BLaER1 treated with 17β-estradiol and CSF1 and Interleukin-3, amounts not matched to agents 10 nM and 100 nM (cell line): Measurements from ENCODE around the gene HMGCS1.
"Not testable (repeated sequence)": the region's sequence is repeated elsewhere in the genome, so short reads cannot be mapped to it uniquely, and the experiment has no call there.

Source experiments
- H3K27ac ChIP-seq, 11 experiments: shearing (Covaris generic); formaldehyde crosslinking; 2 replicates each; pipeline ENCODE4 v1.8.1; 2022
- H3K27me3 ChIP-seq, 11 experiments: shearing (Covaris generic); formaldehyde crosslinking; 2 replicates each; pipeline ENCODE4 v1.8.1; 2022
- H3K36me3 ChIP-seq, 11 experiments: shearing (Covaris generic); formaldehyde crosslinking; 2 replicates each; pipeline ENCODE4 v1.8.1; 2022
- H3K4me1 ChIP-seq, 10 experiments: shearing (Covaris generic); formaldehyde crosslinking; 2 replicates each; pipeline ENCODE4 v1.8.1; 2022
- H3K4me2 ChIP-seq, 11 experiments: shearing (Covaris generic); formaldehyde crosslinking; 2 replicates each; pipeline ENCODE4 v1.8.1; 2022
- H3K4me3 ChIP-seq, 10 experiments: shearing (Covaris generic); formaldehyde crosslinking; 2 replicates each; pipeline ENCODE4 v1.8.1; 2022
- H3K9ac ChIP-seq, 11 experiments: shearing (Covaris generic); formaldehyde crosslinking; 2 replicates each; pipeline ENCODE4 v1.8.1; 2022
- H3K9me3 ChIP-seq, 11 experiments: shearing (Covaris generic); formaldehyde crosslinking; replicated peaks in 1 of 11; 2 replicates each; pipeline ENCODE4 v1.8.1; 2022
- H4K20me1 ChIP-seq, 11 experiments: shearing (Covaris generic); formaldehyde crosslinking; 2 replicates each; pipeline ENCODE4 v1.8.1; 2022
- Cebpa-rat ChIP-seq, 11 experiments: shearing (Covaris generic); IDR thresholded peaks; 2 replicates each; pipeline ENCODE4 v1.8.1; 2022

The HMGCS1 gene

DNA sequence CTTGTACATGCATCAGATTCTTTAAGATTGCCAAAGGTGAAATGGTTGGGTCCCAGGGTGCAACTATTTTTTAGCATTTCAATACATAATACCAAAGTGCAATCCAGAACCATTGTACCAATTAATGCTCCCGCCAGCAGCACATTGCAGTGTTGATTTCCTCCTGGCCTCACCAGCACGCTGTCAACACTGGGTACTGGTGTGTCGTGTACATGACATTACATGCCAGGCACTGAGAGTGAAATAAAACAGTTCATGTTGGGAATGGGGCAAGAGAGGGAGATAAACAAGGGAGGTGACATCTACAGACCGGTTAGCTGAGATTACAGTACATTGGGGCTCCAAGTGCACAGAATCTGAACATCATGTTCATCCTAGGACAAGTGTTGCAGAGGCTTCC lies 37.8 kb downstream of the HMGCS1 start:
- H3K9me3 ChIP-seq, result 0 out of 22 replicates have a peak, but pooled peaks cover 0 to 3% (median 0%) of the 10 kb centered on the region in 11 experiments
- H3K4me2 ChIP-seq, result no peak overlapping the region
- H3K27ac ChIP-seq, result no peak overlapping the region
- H3K27me3 ChIP-seq, result no peaks in the 10 kb centered on the region
- H3K4me3 ChIP-seq, result no peak overlapping the region
- H4K20me1 ChIP-seq, result no peaks in the 10 kb centered on the region
- H3K9ac ChIP-seq, result no peak overlapping the region
- H3K36me3 ChIP-seq, result no peaks in the 10 kb centered on the region
- TF ChIP-seq Cebpa-rat (IDR thresholded peaks at IDR 0.05), result no peak
- peaks cover 0 to 7% (median 0%) of the 10 kb centered on the region in 10 experiments; a peak in 1 of 20 replicates for H3K4me1 ChIP-seq

GRCh38 chr5:43274435-43275114 lies 38.6 kb downstream of the HMGCS1 start:
- Histone ChIP-seq H3K4me1 (peaks cover 0 to 7% (median 0%) of the 10 kb centered on the region in 10 experiments; a peak in 1 of 20 replicates), H3K9me3 (peaks cover 0 to 6% (median 0%) of the 10 kb centered on the region in 11 experiments; a peak in 1 of 22 replicates), H3K27ac (no peak overlapping the region), H3K9ac (no peak overlapping the region), H3K4me3 (no peak overlapping the region), H3K4me2 (no peak overlapping the region), H3K27me3 (no peaks in the 10 kb centered on the region), H3K36me3 (no peaks in the 10 kb centered on the region), H4K20me1 (no peaks in the 10 kb centered on the region)
- TF ChIP-seq Cebpa-rat (IDR thresholded peaks at IDR 0.05), result no peak

DNA sequence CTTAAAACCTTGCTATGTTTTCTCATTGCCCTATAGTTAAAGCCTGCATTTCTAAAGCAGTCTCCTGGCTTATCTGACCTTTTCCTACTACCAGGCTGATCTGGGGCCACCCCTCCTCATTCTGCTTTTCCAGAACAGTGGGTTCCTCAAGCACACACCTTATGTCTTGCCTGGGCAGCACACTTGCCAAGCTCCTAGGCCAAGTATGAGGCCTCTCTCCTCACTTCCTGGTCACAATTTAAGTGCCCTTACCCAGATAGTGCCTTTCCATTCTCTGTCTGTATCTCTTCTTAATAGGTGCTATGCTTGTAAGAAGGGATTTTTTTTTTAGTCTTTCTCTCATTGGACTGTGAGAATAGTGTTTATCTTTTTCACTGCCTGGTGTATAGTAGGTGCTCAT lies 39.7 kb downstream of the HMGCS1 start:
- Histone ChIP-seq H3K4me3 (no peak overlapping the region), H3K36me3 (no peaks in the 10 kb centered on the region), H3K9me3 (peaks cover 0 to 9% (median 0%) of the 10 kb centered on the region in 11 experiments; a peak in 3 of 22 replicates), H3K27ac (no peak overlapping the region), H3K9ac (no peak overlapping the region), H3K4me1 (peaks cover 0 to 7% (median 0%) of the 10 kb centered on the region in 10 experiments; a peak in 1 of 20 replicates), H3K4me2 (no peak overlapping the region), H3K27me3 (no peaks in the 10 kb centered on the region), H4K20me1 (no peaks in the 10 kb centered on the region)
- no peak for TF ChIP-seq Cebpa-rat (IDR thresholded peaks at IDR 0.05)

GRCh38 chr5:43270645-43271044 lies 42.6 kb downstream of the HMGCS1 start:
- no peaks in the 10 kb centered on the region for H3K27me3 ChIP-seq
- no peak for TF ChIP-seq Cebpa-rat (IDR thresholded peaks at IDR 0.05)
- H3K4me1 ChIP-seq, result peaks cover 0 to 7% (median 0%) of the 10 kb centered on the region in 10 experiments; a peak in 1 of 20 replicates
- no peak overlapping the region for H3K4me3 ChIP-seq
- peaks cover 0 to 20% (median 4%) of the 10 kb centered on the region in 11 experiments; a peak in 5 of 22 replicates for H3K9me3 ChIP-seq
- no peak overlapping the region for H3K4me2 ChIP-seq
- no peaks in the 10 kb centered on the region for H3K36me3 ChIP-seq
- no peaks in the 10 kb centered on the region for H4K20me1 ChIP-seq
- H3K27ac ChIP-seq, result no peak overlapping the region
- H3K9ac ChIP-seq, result no peak overlapping the region

- H3K36me3 ChIP-seq, result no peaks in the 10 kb centered on the region
- no peak overlapping the region for H3K4me3 ChIP-seq
- TF ChIP-seq Cebpa-rat (IDR thresholded peaks at IDR 0.05), result no peak
- no peak overlapping the region for H3K9ac ChIP-seq
- no peaks in the 10 kb centered on the region for H4K20me1 ChIP-seq
- H3K4me2 ChIP-seq, result no peak overlapping the region
- H3K27ac ChIP-seq, result no peak overlapping the region
- H3K9me3 ChIP-seq, result peaks cover 0 to 20% (median 4%) of the 10 kb centered on the region in 11 experiments; a peak in 5 of 22 replicates
- no peaks in the 10 kb centered on the region for H3K27me3 ChIP-seq
- H3K4me1 ChIP-seq, result peaks cover 0 to 7% (median 0%) of the 10 kb centered on the region in 10 experiments; a peak in 1 of 20 replicates
Measured at GRCh38 chr5:43268188-43268820, 44.9 kb downstream of the HMGCS1 start.

- H3K4me3 ChIP-seq, H3K36me3 ChIP-seq, H4K20me1 ChIP-seq, H3K4me2 ChIP-seq, H3K27ac ChIP-seq, H3K9ac ChIP-seq, H3K4me1 ChIP-seq, H3K27me3 ChIP-seq: not testable (repeated sequence)
- peaks cover 0 to 14% (median 0%) of the 10 kb centered on the region in 11 experiments; a peak in 5 of 22 replicates for H3K9me3 ChIP-seq
Measured at GRCh38 chr5:43262269-43262668, 50.9 kb downstream of the HMGCS1 start.

DNA sequence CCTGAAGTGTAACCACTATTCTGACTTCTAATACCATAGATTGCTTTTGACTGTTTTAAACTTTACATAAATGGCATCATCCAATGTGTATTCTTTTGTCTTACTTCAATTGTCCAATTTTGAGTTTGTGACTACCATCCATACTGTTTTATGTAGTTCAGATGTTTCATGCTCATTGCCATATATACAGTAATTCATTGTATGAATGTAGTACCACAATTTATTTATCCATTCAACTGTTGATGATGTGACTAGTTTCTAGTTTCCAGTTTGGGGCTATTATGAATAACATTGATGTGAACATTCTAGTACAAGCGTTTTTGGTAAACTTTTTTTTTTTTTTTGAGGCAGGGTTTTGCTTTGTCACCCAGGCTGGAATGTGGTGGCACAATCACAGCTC lies 55.1 kb downstream of the HMGCS1 start:
- Histone ChIP-seq H3K27ac (no peak overlapping the region), H3K4me3 (no peak overlapping the region), H3K27me3 (no peaks in the 10 kb centered on the region), H3K4me1 (no peaks in the 10 kb centered on the region; a peak in 1 of 20 replicates), H3K9ac (no peak overlapping the region), H3K9me3 (peaks cover 0 to 5% (median 0%) of the 10 kb centered on the region in 11 experiments; a peak in 3 of 22 replicates), H4K20me1 (no peaks in the 10 kb centered on the region), H3K36me3 (no peaks in the 10 kb centered on the region), H3K4me2 (no peak overlapping the region)
- TF ChIP-seq Cebpa-rat (IDR thresholded peaks at IDR 0.05), result no peak

DNA sequence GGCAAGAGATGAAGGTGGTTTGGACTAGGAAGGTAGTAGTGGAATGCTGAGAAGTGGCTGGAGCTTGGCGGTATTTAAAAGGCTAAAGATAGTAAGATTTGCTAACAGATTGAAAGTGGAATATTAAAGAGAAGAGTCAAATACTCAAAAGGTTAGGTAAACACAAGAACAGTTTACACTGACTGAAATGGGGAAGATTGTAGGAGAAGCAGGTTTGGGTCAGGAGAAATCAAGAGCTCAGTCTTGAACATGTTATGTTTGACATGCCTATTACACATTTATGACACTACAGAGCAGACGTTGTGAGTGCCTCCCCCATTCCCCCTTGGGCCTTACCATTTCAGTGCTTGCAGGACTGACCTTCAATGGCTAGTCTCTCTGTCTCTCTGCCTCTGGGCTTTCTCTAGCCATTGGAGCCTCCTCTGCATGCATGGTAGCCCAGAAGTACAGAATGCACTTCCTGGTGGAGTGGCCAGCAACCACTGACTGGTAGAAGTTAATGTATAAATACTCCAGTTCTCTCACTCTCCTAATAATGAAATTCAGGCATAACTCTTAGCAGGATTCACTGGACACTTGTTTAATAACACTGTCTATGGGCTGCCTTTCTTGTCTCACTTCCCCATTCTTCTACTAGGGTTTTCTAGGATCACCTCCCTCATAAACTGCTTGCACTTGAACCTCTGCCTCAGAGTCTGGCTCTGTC lies 56.8 kb downstream of the HMGCS1 start:
- Histone ChIP-seq H3K4me3 (no peak overlapping the region), H3K4me2 (no peak overlapping the region), H3K9ac (no peak overlapping the region), H3K27ac (no peak overlapping the region), H4K20me1 (no peaks in the 10 kb centered on the region), H3K4me1 (peaks cover 4 to 12% (median 9%) of the 10 kb centered on the region in 10 experiments; a peak in 17 of 20 replicates), H3K36me3 (no peaks in the 10 kb centered on the region), H3K9me3 (no peaks in the 10 kb centered on the region), H3K27me3 (no peaks in the 10 kb centered on the region)
- TF ChIP-seq Cebpa-rat (IDR thresholded peaks at IDR 0.05), result no peak

- TF ChIP-seq Cebpa-rat (IDR thresholded peaks at IDR 0.05), result no peak
- H3K9ac ChIP-seq, result no peak overlapping the region
- H3K4me1 ChIP-seq, result peaks cover 4 to 12% (median 9%) of the 10 kb centered on the region in 10 experiments; a peak in 17 of 20 replicates
- H3K27me3 ChIP-seq, result no peaks in the 10 kb centered on the region
- H3K4me3 ChIP-seq, result no peak overlapping the region
- H3K9me3 ChIP-seq, result no peaks in the 10 kb centered on the region
- no peak overlapping the region for H3K4me2 ChIP-seq
- no peaks in the 10 kb centered on the region for H3K36me3 ChIP-seq
- H3K27ac ChIP-seq, result no peak overlapping the region
- no peaks in the 10 kb centered on the region for H4K20me1 ChIP-seq
Measured at GRCh38 chr5:43255704-43256103, 57.5 kb downstream of the HMGCS1 start.
